ENCODE data around the gene LAPTM4A.

LAPTM4A gene

GRCh38 chr2:20064841-20065240, 13.4 kb upstream of the LAPTM4A start:
- H3K27ac ChIP-seq, result no peak overlapping the region
- TF ChIP-seq ZFX (IDR thresholded peaks at IDR 0.05; ENCODE audit: borderline replicate concordance) (no peak), CTCF (IDR thresholded peaks at IDR 0.05) (no peak)

- TF ChIP-seq CTCF (IDR thresholded peaks at IDR 0.05) (no peak), ZFX (IDR thresholded peaks at IDR 0.05; ENCODE audit: borderline replicate concordance) (no peak)
- H3K27ac ChIP-seq, result no peak overlapping the region
Observed at GRCh38 chr2:20064421-20064820, 13.0 kb upstream of the LAPTM4A start.

GRCh38 chr2:20062615-20063545, 11.5 kb upstream of the LAPTM4A start:
- H3K27ac ChIP-seq, result no peak overlapping the region
- TF ChIP-seq ZFX (IDR thresholded peaks at IDR 0.05; ENCODE audit: borderline replicate concordance), result no peak
- no peak for TF ChIP-seq CTCF (IDR thresholded peaks at IDR 0.05)

GRCh38 chr2:20061940-20062339, 10.5 kb upstream of the LAPTM4A start:
- TF ChIP-seq ZFX (IDR thresholded peaks at IDR 0.05; ENCODE audit: borderline replicate concordance) (no peak), CTCF (IDR thresholded peaks at IDR 0.05) (no peak)
- no peak overlapping the region for H3K27ac ChIP-seq

GRCh38 chr2:20061476-20061875, 10.0 kb upstream of the LAPTM4A start:
- no peak overlapping the region for H3K27ac ChIP-seq
- no peak for TF ChIP-seq CTCF (IDR thresholded peaks at IDR 0.05)
- TF ChIP-seq ZFX (IDR thresholded peaks at IDR 0.05; ENCODE audit: borderline replicate concordance), result no peak

- H3K27ac ChIP-seq, result no peak overlapping the region
- TF ChIP-seq CTCF (IDR thresholded peaks at IDR 0.05) (no peak), ZFX (IDR thresholded peaks at IDR 0.05; ENCODE audit: borderline replicate concordance) (no peak)
Observed at GRCh38 chr2:20060106-20060505, 8.7 kb upstream of the LAPTM4A start.

- no peak overlapping the region for H3K27ac ChIP-seq
- no peak for TF ChIP-seq CTCF (IDR thresholded peaks at IDR 0.05)
- TF ChIP-seq ZFX (IDR thresholded peaks at IDR 0.05; ENCODE audit: borderline replicate concordance), result no peak
Observed at GRCh38 chr2:20057268-20057667, 5.8 kb upstream of the LAPTM4A start.
